CD4-positive, alpha-beta T cell treated with Interleukin-6 at 100 ng/mL for 8 hours (primary cell): ENCODE data around the gene ACAD9.

Source experiments
- DNase-seq: peaks from one replicate; pipeline ENCODE4 v3.0.0-alpha.2; 2020; ENCODE audit warnings: mixed read lengths, low spot score

The ACAD9 gene

DNA sequence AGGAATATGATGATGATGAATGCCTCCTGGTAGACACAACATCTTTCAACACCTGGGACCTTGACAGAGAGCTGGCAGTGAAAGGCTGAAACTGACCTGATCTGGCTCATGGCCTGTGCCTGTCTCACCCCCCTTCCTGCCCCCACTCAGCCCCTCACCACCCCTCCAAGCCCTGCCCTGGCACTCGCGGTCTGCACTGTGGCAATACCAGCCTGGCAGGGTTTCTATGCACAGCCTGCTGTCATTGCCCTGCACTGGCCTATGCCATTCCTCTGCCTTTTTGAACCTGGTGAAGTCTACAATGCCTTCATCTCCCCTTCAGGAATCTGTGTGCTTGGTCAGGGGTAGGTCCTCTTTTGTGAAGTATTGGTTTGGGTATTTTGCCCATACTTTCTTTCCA, 56.5 kb downstream of the ACAD9 start:
- no peak for DNase-seq

DNA sequence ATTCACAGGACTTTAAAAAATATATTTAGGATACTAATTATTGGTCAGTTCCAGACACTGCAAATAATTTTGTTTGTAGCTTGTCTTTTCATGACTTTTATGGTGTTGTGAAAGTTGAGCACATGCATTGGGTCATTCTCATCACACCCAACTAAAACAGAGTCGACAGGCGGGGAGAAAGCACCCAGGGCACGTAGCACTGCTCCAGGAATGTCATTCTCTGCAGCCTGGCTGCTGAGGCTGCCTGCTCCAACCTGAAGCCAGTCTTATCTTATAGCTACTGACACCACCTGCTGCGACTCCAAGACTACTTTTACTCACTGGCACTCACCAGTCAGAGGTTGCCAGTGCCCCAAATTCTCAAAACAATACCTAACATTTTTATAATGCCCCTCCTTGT, 56.9 kb downstream of the ACAD9 start:
- no peak for DNase-seq

DNA sequence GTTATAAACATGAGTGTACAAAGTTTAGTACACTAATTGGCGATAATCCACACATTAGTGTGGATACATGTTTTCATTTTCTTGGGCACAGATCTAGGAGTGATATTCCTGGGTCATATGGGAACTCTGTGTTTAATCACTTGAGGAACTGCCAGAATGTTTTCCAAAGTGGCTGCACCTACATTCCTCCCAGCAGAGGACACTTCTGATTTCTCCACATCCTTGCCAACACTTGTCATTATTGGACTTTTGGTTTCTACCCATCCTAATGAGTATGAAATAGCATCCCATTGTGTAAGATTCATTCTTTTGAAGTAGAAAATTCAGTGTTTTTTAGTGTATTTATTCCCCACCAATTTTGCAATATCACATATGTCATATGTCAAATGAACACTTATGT, 60.8 kb downstream of the ACAD9 start:
- DNase-seq: no peak

DNA sequence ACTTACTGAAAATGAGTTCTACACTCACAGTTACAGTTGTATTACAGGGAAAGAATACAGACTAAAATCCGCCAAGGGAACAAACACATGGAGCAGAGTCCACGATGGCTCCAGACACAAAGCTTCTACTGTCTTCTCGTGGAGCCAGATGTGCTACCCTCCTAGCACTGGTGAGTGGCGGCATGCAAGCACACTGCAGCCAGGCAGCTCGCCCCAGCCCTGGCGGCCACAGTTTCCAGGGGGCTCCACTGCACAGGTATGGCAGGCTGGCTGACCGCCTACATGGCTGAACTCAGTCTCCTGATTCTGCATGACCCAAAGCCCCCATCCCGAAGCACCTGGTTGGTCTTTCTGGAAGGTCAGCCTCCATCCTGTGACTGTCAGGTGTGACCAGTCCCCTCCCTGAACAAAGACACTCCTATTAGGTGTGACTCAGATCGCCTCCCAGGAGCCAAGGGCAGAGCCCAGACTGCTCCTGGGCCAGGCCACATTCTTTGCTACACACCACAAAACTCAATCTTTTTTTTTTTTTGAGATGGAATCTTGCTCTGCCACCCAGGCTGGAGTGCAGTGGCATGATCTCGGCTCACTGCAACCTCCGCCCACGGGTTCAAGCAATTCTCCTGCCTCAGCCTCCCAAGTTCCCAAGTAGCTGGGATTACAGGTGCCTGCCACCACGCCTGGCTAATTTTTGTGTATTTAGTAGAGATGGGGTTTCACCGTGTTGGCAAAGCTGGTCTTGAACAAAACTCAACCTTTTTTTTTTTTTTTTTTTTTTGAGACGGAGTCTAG, 62.9 kb downstream of the ACAD9 start:
- no peak for DNase-seq

DNA sequence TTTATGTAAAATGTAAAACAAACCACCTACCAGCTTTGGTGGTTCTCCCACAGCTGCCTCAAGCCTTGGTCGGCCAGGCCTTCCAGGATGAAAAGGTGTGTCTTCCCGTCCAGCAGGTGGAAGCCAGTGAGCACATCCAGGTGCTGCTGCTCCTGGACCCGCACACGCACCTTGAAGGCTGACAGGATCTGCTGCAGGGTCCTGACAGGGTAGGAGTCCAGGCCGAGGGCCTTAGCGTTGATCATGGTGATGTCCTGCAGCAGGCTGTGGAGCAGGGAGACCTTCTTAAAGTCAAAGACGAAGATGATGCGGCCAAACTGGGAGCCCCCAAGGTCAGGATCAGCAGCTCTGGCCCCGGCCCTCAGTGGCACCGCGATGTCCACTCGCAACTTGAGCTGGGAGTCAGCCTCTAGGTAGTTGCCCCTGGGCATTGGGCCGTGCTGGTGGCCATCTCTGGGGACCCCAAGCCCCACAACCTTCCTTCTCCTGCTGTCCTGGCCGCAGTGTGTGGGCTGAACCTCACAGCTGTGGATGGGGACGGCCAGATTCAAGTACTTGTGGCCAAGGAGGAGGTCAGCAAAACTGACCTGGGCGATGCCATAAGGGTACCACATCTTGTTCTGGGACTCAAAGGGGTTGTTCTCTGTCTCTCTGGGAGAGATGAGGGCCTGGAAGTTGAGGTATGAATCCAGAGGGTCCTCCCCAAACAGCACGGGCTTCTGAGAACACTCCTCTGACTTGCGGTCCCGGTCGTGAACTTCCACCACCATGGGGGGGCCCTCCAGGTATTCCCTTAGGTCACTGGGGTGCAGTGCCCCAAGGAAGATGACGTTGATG, 65.8 kb downstream of the ACAD9 start:
- DNase-seq: no peak

DNA sequence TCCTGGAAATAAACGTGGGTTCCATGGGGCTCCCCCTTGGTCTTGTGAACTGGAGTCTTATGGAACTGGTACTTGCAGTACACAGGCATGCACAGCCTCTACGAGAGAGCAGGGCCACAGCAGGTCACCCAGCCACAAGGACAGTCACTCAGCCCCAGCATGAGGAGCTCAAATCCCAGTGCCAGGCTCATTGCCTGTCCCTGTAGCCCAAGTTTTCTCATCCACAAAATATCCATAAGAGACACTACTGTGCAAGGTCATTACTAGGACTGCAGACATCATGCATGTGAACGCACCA, 66.4 kb downstream of the ACAD9 start:
- DNase-seq: no peak

DNA sequence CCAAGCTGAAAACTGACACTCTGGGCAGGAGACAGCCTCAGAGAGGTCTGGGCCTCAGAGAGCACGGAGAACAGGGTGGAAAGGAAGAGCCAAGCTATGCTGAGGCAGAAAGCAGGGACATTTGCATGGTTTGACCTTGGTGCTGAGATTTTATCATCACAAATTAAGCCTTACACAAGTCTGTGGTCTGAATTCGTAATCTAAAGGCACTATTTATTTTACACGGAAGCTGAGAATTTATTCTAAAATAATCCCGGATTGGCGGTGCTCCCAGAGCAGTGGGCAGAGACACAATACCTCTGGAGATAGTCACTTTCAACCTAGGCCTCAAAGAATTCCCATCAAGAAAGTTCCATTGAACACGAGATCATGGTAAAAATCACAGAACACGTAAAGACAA, 67.0 kb downstream of the ACAD9 start:
- no peak for DNase-seq

DNA sequence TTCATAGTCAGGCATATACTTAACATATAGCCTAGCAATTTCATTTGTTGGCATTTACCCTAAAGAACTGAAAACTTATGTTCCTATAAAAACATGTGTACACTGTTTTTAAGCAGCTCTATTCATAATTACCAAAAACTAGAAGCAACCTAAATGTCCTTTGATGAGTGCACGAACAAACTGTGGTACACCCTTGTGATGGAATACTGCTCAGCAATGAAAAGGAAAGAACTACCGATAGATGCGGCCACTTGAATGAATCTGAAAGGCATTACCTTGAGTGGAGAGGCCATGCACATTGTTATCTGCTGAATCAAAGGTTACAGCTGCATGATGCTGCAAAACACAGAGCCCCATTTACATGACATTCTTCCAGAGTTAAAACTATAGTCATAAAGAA, 69.7 kb downstream of the ACAD9 start:
- no peak for DNase-seq

DNA sequence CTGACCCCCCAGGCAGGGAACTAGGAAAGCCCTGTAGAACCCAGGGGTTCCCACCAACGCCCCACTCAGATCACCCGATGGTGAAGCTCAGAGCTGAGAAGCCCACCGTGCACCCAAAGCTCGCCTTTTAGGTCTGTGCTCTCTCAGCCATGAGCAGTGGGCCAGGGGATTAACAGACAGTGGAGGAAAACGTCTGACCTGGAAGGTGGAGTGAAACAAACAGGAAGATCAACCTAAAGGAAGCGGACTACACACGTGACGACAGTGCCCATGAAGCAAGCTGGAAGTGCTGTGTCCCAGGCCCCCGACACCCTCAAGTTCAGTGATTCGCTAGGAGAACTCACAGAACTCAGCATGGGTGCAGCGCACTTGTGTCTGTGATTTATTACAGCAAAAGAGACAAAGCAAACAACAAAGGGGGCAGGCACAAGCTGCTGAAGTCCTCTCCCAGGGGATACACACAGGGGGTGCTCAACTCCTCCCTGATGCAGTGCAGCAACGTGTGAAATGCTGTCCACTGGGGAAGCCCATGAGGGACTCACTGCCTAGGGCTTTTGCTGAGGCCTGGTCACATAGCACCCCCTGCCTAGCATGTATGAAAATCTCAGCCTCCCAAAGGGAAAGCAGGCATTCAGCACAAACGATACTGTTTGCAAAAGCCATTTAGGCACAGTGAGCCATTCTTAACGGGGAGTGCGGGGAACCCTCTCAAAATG, 71.0 kb downstream of the ACAD9 start:
- DNase-seq: peak; percentile 29

DNA sequence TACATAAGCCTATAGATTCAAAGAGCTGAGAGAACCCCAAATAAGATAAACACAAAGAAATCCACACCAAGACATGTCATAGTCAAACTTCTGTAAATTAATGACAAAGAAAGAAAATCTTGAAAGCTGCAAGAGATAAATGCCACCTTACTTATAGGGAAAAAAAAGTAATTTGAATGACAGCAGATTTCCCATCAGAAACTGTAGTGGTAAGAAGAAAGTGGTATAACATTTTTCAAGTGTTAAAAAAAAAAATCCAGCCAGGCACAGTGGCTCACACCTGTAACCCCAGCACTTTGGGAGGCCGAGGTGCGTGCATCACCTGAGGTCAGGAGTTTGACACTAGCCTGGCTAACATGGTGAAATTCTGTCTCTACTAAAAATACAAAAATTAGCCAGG, 77.0 kb downstream of the ACAD9 start:
- no peak for DNase-seq
